ENCODE data around the gene CCDC157.

CCDC157 gene

GRCh38 chr22:30368420-30368819 is 11.6 kb downstream of the CCDC157 start:
- no peak overlapping the region for H3K4me3 ChIP-seq (ENCODE audit: low read length)
- TF ChIP-seq CTCF (conservative IDR thresholded peaks at IDR 0.05; ENCODE audit: low read depth, low read length): no peak
- DNase-seq (ENCODE audit: low read depth): no peak

- no peak overlapping the region for H3K4me3 ChIP-seq (ENCODE audit: low read length)
- TF ChIP-seq CTCF (conservative IDR thresholded peaks at IDR 0.05; ENCODE audit: low read depth, low read length): no peak
- DNase-seq (ENCODE audit: low read depth): no peak
Measured at GRCh38 chr22:30370641-30371230, 13.9 kb downstream of the CCDC157 start.

GRCh38 chr22:30371321-30371720 is 14.5 kb downstream of the CCDC157 start:
- no peak for TF ChIP-seq CTCF (conservative IDR thresholded peaks at IDR 0.05; ENCODE audit: low read depth, low read length)
- no peak for DNase-seq (ENCODE audit: low read depth)
- H3K4me3 ChIP-seq (ENCODE audit: low read length): no peak overlapping the region

- no peak overlapping the region for H3K4me3 ChIP-seq (ENCODE audit: low read length)
- no peak for DNase-seq (ENCODE audit: low read depth)
- TF ChIP-seq CTCF (conservative IDR thresholded peaks at IDR 0.05; ENCODE audit: low read depth, low read length): no peak
Measured at GRCh38 chr22:30371981-30372380, 15.2 kb downstream of the CCDC157 start.

GRCh38 chr22:30372915-30373314 is 16.1 kb downstream of the CCDC157 start:
- TF ChIP-seq CTCF (conservative IDR thresholded peaks at IDR 0.05; ENCODE audit: low read depth, low read length): no peak
- no peak for DNase-seq (ENCODE audit: low read depth)
- H3K4me3 ChIP-seq (ENCODE audit: low read length): no peak overlapping the region

GRCh38 chr22:30373331-30374325 is 16.8 kb downstream of the CCDC157 start:
- no peak for TF ChIP-seq CTCF (conservative IDR thresholded peaks at IDR 0.05; ENCODE audit: low read depth, low read length)
- DNase-seq (ENCODE audit: low read depth): no peak
- H3K4me3 ChIP-seq (ENCODE audit: low read length): no peak overlapping the region
